ENCODE data around the gene GPN1. TPM values are rescaled to one million over a fixed set of nuclear protein-coding genes. Genes with fewer than 3 reads are reported as not detected.
"Not testable (repeated sequence)": the region's sequence is repeated elsewhere in the genome, so short reads cannot be mapped to it uniquely, and the experiment has no call there.

GPN1 gene
- total RNA-seq, 1 experiment from 2014 or later: 30.0 TPM

GRCh38 chr2:27588308-27588707 is 40.5 kb upstream of the GPN1 start:
- Histone ChIP-seq H3K27me3 (ENCODE audit: low read length) (no peaks in the 10 kb centered on the region), H3K79me2 (ENCODE audit: low read length) (peaks cover 99% of the 10 kb centered on the region), H3K9ac (ENCODE audit: low read length) (no peak overlapping the region)

GRCh38 chr2:27591745-27592144 is 37.1 kb upstream of the GPN1 start:
- H3K4me2 ChIP-seq (ENCODE audit: low read depth, low read length, poor library complexity, severe bottlenecking): no peak overlapping the region
- no peak overlapping the region for H3K27ac ChIP-seq (ENCODE audit: low read length)
- H3K4me3 ChIP-seq (ENCODE audit: low read length): no peak overlapping the region
- peaks cover 30% of the 10 kb centered on the region for H3K36me3 ChIP-seq (ENCODE audit: insufficient read depth, low read length)
- no peaks in the 10 kb centered on the region for H3K27me3 ChIP-seq (ENCODE audit: low read length)
- no peak for DNase-seq
- H3K9ac ChIP-seq (ENCODE audit: low read length): no peak overlapping the region
- no peaks in the 10 kb centered on the region for H3K9me2 ChIP-seq (replicated peaks; ENCODE audit: insufficient read depth, low read length)
- H2AFZ ChIP-seq (ENCODE audit: low read length): no peak overlapping the region
- H4K20me1 ChIP-seq (ENCODE audit: insufficient read depth, low read depth, low read length): no peaks in the 10 kb centered on the region
- H3K79me2 ChIP-seq (ENCODE audit: low read length): peaks cover 90% of the 10 kb centered on the region
- H3K9me3 ChIP-seq (ENCODE audit: low read length): peaks cover 24% of the 10 kb centered on the region
- no peaks in the 10 kb centered on the region for H3K4me1 ChIP-seq (ENCODE audit: low read length)

More at GRCh38 chr2:27588308-27588707, 40.5 kb upstream of the GPN1 start:
- Histone ChIP-seq H3K36me3 (ENCODE audit: insufficient read depth, low read length) (peaks cover 25% of the 10 kb centered on the region), H3K27ac (ENCODE audit: low read length) (no peak overlapping the region), H2AFZ (ENCODE audit: low read length) (no peak overlapping the region), H3K9me2 (replicated peaks; ENCODE audit: insufficient read depth, low read length) (no peaks in the 10 kb centered on the region), H3K4me3 (ENCODE audit: low read length) (no peak overlapping the region), H4K20me1 (ENCODE audit: insufficient read depth, low read depth, low read length) (no peaks in the 10 kb centered on the region), H3K4me1 (ENCODE audit: low read length) (peaks cover 12% of the 10 kb centered on the region), H3K9me3 (ENCODE audit: low read length) (peaks cover 9% of the 10 kb centered on the region), H3K4me2 (ENCODE audit: low read depth, low read length, poor library complexity, severe bottlenecking) (no peak overlapping the region)
- no peak for DNase-seq

GRCh38 chr2:27593240-27593639 is 35.6 kb upstream of the GPN1 start:
- H3K36me3 ChIP-seq (ENCODE audit: insufficient read depth, low read length): peaks cover 27% of the 10 kb centered on the region
- H3K4me2 ChIP-seq (ENCODE audit: low read depth, low read length, poor library complexity, severe bottlenecking): no peak overlapping the region
- peaks cover 24% of the 10 kb centered on the region for H3K9me3 ChIP-seq (ENCODE audit: low read length)
- H3K27ac ChIP-seq (ENCODE audit: low read length): no peak overlapping the region
- no peak overlapping the region for H3K9ac ChIP-seq (ENCODE audit: low read length)
- H4K20me1 ChIP-seq (ENCODE audit: insufficient read depth, low read depth, low read length): 0 out of 2 replicates have a peak, but pooled peaks cover 4% of the 10 kb centered on the region
- H3K4me3 ChIP-seq (ENCODE audit: low read length): no peak overlapping the region
- no peaks in the 10 kb centered on the region for H3K4me1 ChIP-seq (ENCODE audit: low read length)
- H3K9me2 ChIP-seq (replicated peaks; ENCODE audit: insufficient read depth, low read length): no peaks in the 10 kb centered on the region
- no peak for DNase-seq
- H2AFZ ChIP-seq (ENCODE audit: low read length): no peak overlapping the region
- no peaks in the 10 kb centered on the region for H3K27me3 ChIP-seq (ENCODE audit: low read length)
- peaks cover 90% of the 10 kb centered on the region for H3K79me2 ChIP-seq (ENCODE audit: low read length)

GRCh38 chr2:27594020-27594703 is 34.7 kb upstream of the GPN1 start:
- not testable (repeated sequence) for H3K4me1 ChIP-seq (ENCODE audit: low read length); H4K20me1 ChIP-seq (ENCODE audit: insufficient read depth, low read depth, low read length); DNase-seq; H3K9ac ChIP-seq (ENCODE audit: low read length); H3K27me3 ChIP-seq (ENCODE audit: low read length); H2AFZ ChIP-seq (ENCODE audit: low read length); H3K4me3 ChIP-seq (ENCODE audit: low read length); H3K27ac ChIP-seq (ENCODE audit: low read length); H3K9me2 ChIP-seq (replicated peaks; ENCODE audit: insufficient read depth, low read length); H3K4me2 ChIP-seq (ENCODE audit: low read depth, low read length, poor library complexity, severe bottlenecking)
- Histone ChIP-seq H3K79me2 (ENCODE audit: low read length) (peaks cover 89% of the 10 kb centered on the region), H3K36me3 (ENCODE audit: insufficient read depth, low read length) (peaks cover 23% of the 10 kb centered on the region), H3K9me3 (ENCODE audit: low read length) (peaks cover 24% of the 10 kb centered on the region)

- not testable (repeated sequence) for H3K27me3 ChIP-seq (ENCODE audit: low read length)
- H3K79me2 ChIP-seq (ENCODE audit: low read length): peaks cover 89% of the 10 kb centered on the region
Measured at GRCh38 chr2:27595412-27595811, 33.4 kb upstream of the GPN1 start.

GRCh38 chr2:27596627-27597026 is 32.2 kb upstream of the GPN1 start:
- Histone ChIP-seq H3K27me3 (ENCODE audit: low read length) (no peaks in the 10 kb centered on the region), H3K4me2 (ENCODE audit: low read depth, low read length, poor library complexity, severe bottlenecking) (no peak overlapping the region), H3K9me3 (ENCODE audit: low read length) (peaks cover 16% of the 10 kb centered on the region), H3K9me2 (replicated peaks; ENCODE audit: insufficient read depth, low read length) (no peaks in the 10 kb centered on the region), H3K4me1 (ENCODE audit: low read length) (no peaks in the 10 kb centered on the region), H2AFZ (ENCODE audit: low read length) (no peak overlapping the region), H3K4me3 (ENCODE audit: low read length) (no peak overlapping the region), H3K79me2 (ENCODE audit: low read length) (peaks cover 83% of the 10 kb centered on the region), H3K27ac (ENCODE audit: low read length) (no peak overlapping the region), H4K20me1 (ENCODE audit: insufficient read depth, low read depth, low read length) (0 out of 2 replicates have a peak, but pooled peaks cover 4% of the 10 kb centered on the region), H3K36me3 (ENCODE audit: insufficient read depth, low read length) (peaks cover 26% of the 10 kb centered on the region), H3K9ac (ENCODE audit: low read length) (no peak overlapping the region)
- no peak for DNase-seq

More at GRCh38 chr2:27595412-27595811, 33.4 kb upstream of the GPN1 start:
- not testable (repeated sequence) for H3K9me2 ChIP-seq (replicated peaks; ENCODE audit: insufficient read depth, low read length); H3K4me1 ChIP-seq (ENCODE audit: low read length); H3K4me2 ChIP-seq (ENCODE audit: low read depth, low read length, poor library complexity, severe bottlenecking); H3K9ac ChIP-seq (ENCODE audit: low read length); H4K20me1 ChIP-seq (ENCODE audit: insufficient read depth, low read depth, low read length); H3K4me3 ChIP-seq (ENCODE audit: low read length); H2AFZ ChIP-seq (ENCODE audit: low read length); H3K27ac ChIP-seq (ENCODE audit: low read length)
- Histone ChIP-seq H3K9me3 (ENCODE audit: low read length) (peaks cover 20% of the 10 kb centered on the region), H3K36me3 (ENCODE audit: insufficient read depth, low read length) (peaks cover 23% of the 10 kb centered on the region)
- DNase-seq: peak; percentile 53

- Histone ChIP-seq H3K4me2 (ENCODE audit: low read depth, low read length, poor library complexity, severe bottlenecking) (no peak overlapping the region), H3K36me3 (ENCODE audit: insufficient read depth, low read length) (peaks cover 21% of the 10 kb centered on the region; the same call in 1 of the 2 replicates)
Measured at GRCh38 chr2:27606611-27607010, 22.2 kb upstream of the GPN1 start.

GRCh38 chr2:27613985-27614384 is 14.9 kb upstream of the GPN1 start:
- Histone ChIP-seq H3K4me3 (ENCODE audit: low read length) (no peak overlapping the region), H3K9me3 (ENCODE audit: low read length) (no peaks in the 10 kb centered on the region), H3K36me3 (ENCODE audit: insufficient read depth, low read length) (peaks cover 42% of the 10 kb centered on the region), H3K4me1 (ENCODE audit: low read length) (no peaks in the 10 kb centered on the region), H3K79me2 (ENCODE audit: low read length) (peaks cover 26% of the 10 kb centered on the region), H3K27ac (ENCODE audit: low read length) (no peak overlapping the region), H4K20me1 (ENCODE audit: insufficient read depth, low read depth, low read length) (no peaks in the 10 kb centered on the region), H3K27me3 (ENCODE audit: low read length) (no peaks in the 10 kb centered on the region), H3K9ac (ENCODE audit: low read length) (no peak overlapping the region), H3K4me2 (ENCODE audit: low read depth, low read length, poor library complexity, severe bottlenecking) (no peak overlapping the region), H2AFZ (ENCODE audit: low read length) (no peak overlapping the region), H3K9me2 (replicated peaks; ENCODE audit: insufficient read depth, low read length) (no peaks in the 10 kb centered on the region)
- DNase-seq: peak; percentile 27

More at GRCh38 chr2:27606611-27607010, 22.2 kb upstream of the GPN1 start:
- no peaks in the 10 kb centered on the region for H3K4me1 ChIP-seq (ENCODE audit: low read length)
- H3K9ac ChIP-seq (ENCODE audit: low read length): no peak overlapping the region
- H3K27me3 ChIP-seq (ENCODE audit: low read length): no peaks in the 10 kb centered on the region
- H4K20me1 ChIP-seq (ENCODE audit: insufficient read depth, low read depth, low read length): no peaks in the 10 kb centered on the region
- no peak for DNase-seq
- no peaks in the 10 kb centered on the region for H3K9me3 ChIP-seq (ENCODE audit: low read length)
- no peak overlapping the region for H3K27ac ChIP-seq (ENCODE audit: low read length)
- no peaks in the 10 kb centered on the region for H3K9me2 ChIP-seq (replicated peaks; ENCODE audit: insufficient read depth, low read length)
- H3K4me3 ChIP-seq (ENCODE audit: low read length): no peak overlapping the region
- H3K79me2 ChIP-seq (ENCODE audit: low read length): peaks cover 21% of the 10 kb centered on the region
- H2AFZ ChIP-seq (ENCODE audit: low read length): no peak overlapping the region

Data from Karpas-422 (cell line).